ENCODE measurements around the gene CYTH3.
"Not testable (repeated sequence)": the region's sequence is repeated elsewhere in the genome, so short reads cannot be mapped to it uniquely, and the experiment has no call there.

The CYTH3 gene

DNA sequence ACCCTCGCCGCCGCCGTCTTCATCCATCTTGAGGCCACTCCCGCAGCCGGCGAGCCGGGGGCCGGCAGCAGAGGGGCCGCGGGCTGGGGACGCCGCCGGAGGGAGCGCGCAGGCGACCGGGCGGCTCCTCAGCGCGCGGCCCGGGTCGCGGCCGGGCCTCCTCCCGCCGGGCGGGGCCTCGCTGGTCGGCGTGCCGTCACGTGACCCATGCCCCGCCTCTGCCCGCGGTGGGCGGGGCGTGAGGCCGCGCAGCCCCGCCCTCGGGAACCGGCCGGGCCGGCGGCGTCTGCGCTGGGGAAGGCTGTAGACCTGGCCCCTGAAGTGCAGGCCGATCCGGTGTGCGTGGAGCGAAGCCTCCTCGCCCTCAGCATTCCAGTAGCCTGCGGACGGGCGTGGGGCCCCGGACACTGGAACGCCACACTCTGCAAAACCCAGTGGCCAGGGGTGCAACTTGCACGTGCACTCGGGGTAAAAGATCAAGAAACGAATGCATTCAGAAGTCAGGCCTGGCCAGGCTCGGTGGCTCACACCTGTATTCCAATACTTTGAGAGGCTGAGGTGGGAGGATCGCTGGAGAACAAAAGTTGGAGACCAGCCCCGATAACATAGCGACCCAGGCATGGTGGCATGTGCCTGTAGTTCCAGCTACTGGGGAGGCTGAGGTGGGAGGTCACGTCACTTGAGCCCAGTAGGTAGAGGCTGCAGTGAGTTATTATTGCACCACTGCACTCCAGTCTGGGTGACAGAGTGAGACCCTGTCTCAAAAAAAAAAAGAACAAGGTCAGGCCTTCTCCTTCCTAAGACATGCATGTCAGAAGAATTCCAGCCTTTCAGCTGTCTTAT is at the start of gene CYTH3:
Gene CYTH3 (minus strand): TSS at position 144 of the 843 bp plus-strand sequence. CDS start 117 bp downstream, at position 27.
- DNase-seq (ENCODE audit: low read depth) = peak; percentile 83

DNA sequence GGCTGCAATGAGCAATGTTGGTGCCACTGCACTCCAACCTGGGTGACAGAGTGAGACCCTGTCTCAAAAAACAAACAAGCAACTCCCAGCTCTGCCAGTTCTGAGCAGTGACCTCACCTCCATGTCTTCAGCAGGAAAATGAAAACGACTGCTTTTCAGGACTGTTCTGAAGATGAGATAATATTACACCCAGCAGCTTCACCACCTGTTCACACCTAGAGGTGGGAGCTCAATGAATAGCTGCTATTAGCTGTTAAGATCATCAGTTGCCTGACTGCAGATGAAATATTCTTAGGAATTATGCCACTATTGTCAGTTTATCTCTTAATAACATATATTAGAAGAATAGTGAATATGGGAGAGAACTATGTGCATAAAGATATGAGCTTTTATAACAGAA is 48.4 kb upstream of the CYTH3 start:
- no peak for DNase-seq (ENCODE audit: low read depth)

- DNase-seq (ENCODE audit: low read depth) = peak; percentile 92
Measured at GRCh38 chr7:6317797-6318438, 45.5 kb upstream of the CYTH3 start.

DNA sequence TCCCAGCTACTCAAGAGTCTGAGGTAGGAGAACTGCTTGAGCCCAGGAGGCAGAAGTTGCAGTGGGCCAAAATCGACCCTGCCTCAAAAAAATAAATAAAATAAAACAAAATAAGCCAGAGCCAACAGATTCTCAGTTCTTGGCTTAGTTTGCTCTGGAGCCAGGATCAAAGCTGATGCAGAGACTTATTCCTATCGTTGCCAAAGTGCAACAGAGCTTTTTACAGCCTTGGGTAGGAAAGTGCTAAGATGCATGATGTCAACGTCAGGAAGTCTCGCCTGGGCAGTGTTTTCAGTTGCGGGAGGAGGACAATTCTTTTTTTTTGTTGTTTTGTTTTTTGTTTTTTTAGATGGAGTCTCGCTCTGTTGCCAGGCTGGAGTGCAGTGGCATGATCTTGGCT is 43.8 kb upstream of the CYTH3 start:
- no peak for DNase-seq (ENCODE audit: low read depth)

- no peak for DNase-seq (ENCODE audit: low read depth)
Measured at GRCh38 chr7:6315746-6316145, 43.3 kb upstream of the CYTH3 start.

- DNase-seq (ENCODE audit: low read depth) = no peak
Measured at GRCh38 chr7:6310271-6310993, 38.0 kb upstream of the CYTH3 start.

DNA sequence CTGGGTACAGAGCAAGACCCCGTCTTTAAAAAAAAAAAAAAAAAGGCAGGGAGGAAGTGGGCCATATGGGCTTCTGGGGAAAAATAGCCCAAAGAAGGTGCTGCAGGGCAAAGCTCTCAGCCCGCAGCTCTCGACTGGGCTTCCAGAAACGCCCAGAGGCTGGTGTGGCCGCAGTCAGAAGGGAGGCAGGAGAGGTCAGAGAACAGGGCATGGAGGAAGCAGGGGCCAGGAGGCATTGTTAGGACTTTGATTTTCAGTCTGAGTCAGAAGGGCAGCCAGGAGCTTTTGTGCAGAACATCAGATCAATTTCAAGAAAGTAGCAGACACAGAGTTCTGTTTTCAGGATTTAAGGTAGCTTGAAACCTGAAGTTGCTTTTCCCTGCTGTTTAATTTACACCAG is 35.3 kb upstream of the CYTH3 start:
- no peak for DNase-seq (ENCODE audit: low read depth)

DNA sequence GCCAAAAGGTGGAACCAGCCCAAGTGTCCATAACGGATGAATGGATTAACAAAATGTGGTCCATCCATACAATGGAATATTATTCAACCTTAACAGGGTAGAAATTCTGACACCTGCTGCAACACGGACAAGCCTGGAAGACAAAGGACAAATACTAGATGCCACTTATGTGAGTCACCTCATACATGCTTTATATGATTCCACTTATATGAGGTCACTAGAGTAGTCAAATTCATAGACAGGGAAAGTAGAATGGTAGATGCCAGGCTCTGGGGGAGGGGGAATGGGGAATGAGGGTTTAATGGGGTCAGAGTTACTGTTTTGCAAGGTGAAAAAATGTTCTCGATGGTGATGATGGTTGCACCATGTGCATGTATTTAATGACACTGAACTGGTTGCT is 34.0 kb upstream of the CYTH3 start:
- DNase-seq (ENCODE audit: low read depth) = peak; percentile 86

DNA sequence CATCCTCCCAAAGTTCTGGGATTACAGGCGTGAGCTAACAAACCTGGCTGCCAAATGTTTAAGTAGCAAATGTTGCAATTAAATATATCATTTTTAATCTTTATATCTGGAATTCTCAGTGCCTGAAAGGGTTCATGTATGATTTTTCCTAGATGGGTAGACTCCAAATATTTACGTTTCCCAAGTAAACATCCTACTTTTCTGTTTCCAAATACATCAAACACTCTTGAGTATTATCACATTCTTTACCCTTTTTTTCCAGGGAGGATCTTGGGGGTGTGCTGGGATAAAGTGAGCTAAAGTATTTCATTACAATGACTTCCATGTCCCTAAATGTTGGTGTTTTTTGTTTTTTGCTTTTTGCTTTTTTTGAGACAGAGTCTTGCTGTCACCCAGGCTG is 32.9 kb upstream of the CYTH3 start:
- no peak for DNase-seq (ENCODE audit: low read depth)

GRCh38 chr7:6301446-6301845 is 29.0 kb upstream of the CYTH3 start:
- DNase-seq (ENCODE audit: low read depth) = not testable (repeated sequence)

- no peak for DNase-seq (ENCODE audit: low read depth)
Measured at GRCh38 chr7:6299774-6300173, 27.4 kb upstream of the CYTH3 start.

DNA sequence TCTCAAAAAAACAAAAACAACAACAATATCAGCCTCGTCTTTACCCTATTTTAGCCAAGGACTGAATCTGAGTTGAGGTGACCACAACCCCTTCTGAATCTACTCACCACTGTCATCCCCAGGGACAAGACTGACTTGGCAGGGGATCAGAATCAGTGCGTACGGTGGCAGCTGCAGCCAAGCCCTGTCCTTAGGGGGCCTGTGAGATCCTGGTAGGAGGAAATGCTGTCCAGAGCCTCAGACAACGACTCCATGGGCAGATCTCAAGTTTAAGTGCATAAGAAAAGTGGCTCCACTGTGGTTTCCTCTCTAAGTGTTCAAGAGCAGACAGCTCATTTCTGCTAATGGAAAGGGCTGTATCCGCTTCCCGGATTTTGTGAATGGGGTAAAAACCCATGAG is 22.4 kb upstream of the CYTH3 start:
- no peak for DNase-seq (ENCODE audit: low read depth)

GRCh38 chr7:6293202-6293601 is 20.8 kb upstream of the CYTH3 start:
- DNase-seq (ENCODE audit: low read depth) = no peak

DNA sequence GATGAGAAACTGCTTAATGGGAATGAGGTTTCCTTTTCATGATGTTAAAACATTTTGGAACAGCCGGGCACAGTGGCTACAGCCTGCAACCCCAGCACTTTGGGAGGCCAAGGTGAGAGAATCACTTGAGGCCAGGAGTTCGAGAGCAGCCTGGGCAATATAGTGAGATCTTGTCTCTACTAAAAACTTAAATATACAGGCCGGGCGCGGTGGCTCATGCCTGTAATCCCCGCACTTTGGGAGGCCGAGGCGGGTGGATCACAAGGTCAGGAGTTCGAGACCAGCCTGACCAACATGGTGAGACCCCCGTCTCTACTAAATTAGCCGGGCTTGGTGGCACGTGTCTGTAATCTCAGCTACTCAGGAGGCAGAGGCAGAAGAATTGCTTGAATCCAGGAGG is 19.5 kb upstream of the CYTH3 start:
- not testable (repeated sequence) for DNase-seq (ENCODE audit: low read depth)

GRCh38 chr7:6291531-6291930 is 19.1 kb upstream of the CYTH3 start:
- DNase-seq (ENCODE audit: low read depth) = no peak

DNA sequence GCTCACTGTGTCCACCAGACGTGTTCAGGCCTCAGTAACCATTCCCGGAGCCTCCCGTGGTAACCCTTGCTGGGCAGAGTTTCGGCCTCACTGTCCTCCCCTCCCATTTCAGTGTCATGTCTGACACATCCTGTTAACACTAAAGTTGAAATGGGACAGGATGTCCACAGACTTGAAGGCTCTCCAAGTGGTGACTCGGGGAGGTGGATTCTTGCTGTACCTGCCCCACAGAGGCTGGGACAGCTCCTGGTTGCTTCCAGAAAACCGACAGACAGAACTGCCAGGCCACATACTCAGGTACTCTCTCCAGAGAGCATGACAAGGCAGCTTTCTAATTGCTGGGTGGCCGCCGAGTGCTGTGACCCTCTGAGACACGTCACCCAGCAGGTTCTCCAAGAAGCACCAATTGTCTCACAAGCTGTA is 17.9 kb upstream of the CYTH3 start:
- peak; percentile 58 for DNase-seq (ENCODE audit: low read depth)

GRCh38 chr7:6288270-6288860 is 15.9 kb upstream of the CYTH3 start:
- no peak for DNase-seq (ENCODE audit: low read depth)

DNA sequence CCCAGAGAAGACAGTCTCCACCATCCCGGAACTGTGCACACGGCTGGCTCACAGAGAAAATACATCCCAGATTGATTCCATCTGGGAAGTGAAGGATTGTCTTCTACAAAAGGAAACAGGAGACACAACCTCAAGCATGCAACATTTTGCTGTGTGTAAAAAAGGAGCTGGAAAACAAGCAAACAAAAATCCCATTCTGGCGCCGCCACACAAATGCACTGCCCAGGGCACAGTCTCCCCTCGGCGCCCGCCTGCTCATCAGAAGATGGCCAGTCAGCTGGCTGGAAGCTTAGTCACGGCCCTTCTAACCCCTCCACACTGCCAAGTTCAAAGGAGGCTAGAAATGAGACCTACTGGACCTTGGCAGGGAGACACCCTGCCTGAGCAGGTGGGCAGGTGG is 14.1 kb upstream of the CYTH3 start:
- peak; percentile 81 for DNase-seq (ENCODE audit: low read depth)

DNA sequence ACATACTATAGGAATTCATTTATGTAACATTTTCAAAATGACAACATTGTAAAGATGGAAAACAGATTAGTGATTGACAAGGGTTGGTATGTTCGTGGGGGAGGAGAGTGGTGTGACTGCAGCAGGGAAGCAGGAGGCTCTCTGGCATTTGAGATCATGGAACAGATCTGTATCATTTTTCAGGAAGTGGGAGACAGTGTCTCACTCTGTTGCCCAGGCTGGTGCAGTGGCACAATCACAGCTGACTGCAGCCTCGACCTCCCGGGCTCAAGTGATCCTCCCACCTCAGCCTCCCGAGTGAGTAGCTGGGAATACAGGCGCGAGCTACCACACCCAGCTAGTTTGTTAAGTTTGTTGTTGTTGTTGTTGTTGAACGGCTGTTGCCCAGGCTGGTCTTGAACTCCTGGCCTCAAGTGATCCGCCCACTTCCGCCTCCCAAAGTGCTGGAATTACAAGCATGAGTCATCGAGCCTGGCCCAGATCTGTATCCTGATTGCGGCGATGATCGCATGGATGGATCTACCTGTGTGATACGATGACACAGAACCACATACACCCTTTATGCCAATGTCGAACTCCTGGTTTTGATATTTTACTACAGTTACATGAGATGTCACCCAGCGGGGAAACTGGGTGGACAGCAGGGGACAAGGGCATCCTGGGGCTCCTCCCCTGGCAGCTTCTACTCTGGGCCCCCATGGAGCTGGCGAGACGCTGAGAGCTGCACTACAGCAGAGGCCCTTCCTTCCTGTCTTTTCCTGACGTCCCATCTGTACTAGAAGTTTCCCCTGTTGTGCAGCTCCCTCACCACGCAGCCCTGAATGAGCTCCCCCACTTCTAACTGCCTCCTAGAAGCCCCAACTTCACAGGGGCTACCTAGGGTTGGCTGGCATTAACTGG is 12.3 kb upstream of the CYTH3 start:
- DNase-seq (ENCODE audit: low read depth) = peak; percentile 47

- peak; percentile 69 for DNase-seq (ENCODE audit: low read depth)
Measured at GRCh38 chr7:6284055-6284400, 11.6 kb upstream of the CYTH3 start.

- DNase-seq (ENCODE audit: low read depth) = peak; percentile 94
Measured at GRCh38 chr7:6283391-6284054, 11.1 kb upstream of the CYTH3 start.

Measured in EH (cell line).